H1 (cell line): ENCODE measurements around the gene TMEM117. TPM values are rescaled to one million over a fixed set of nuclear protein-coding genes. Genes with fewer than 3 reads are reported as not detected.

Source experiments
- HDAC2 ChIP-seq, 2 experiments: fragments of 300-600 bp in 1 of 2; sonication (generic) in 1 of 2; IDR thresholded peaks; 2 replicates each; pipeline ENCODE4 v1.6.1; 2011 to 2012; ENCODE audit warnings: low read depth in 2 of 2, low read length in 2 of 2, mild to moderate bottlenecking in 2 of 2, moderate library complexity in 2 of 2, borderline replicate concordance in 1 of 2, inconsistent platforms in 1 of 2
- POLR2AphosphoS5 ChIP-seq: IDR thresholded peaks from 2 replicates; pipeline ENCODE4 v1.6.1; 2011; ENCODE audit warnings: low read depth, low read length
- SP1 ChIP-seq: IDR thresholded peaks from 2 replicates; pipeline ENCODE4 v1.6.1; 2011; ENCODE audit warnings: low read depth, low read length
- polyA plus RNA-seq, 7 experiments: library from polyadenylated mRNA; depleted of rRNA in 3 of 7; stranded (reverse) in 5 of 7; unstranded in 2 of 7; fragments of >200 nt in 5 of 7; fragments of 200-250 nt in 2 of 7; gene quantifications; 1 replicate in 5 of 7; 2 replicates in 1 of 7; 4 replicates in 1 of 7; pipeline versions ENCODE4 v1.2.1 to v1.2.3, GENCODE V29; 2011 to 2013; ENCODE audit warnings: missing spikeins in 2 of 7, mixed read lengths in 2 of 7
- total RNA-seq: library from RNA; stranded (reverse); fragmentation: NEBNext Ultra II Directional; extraction: Animal tissue kit (Norgen Biotek cat#: 25700); gene quantifications from 2 replicates; pipeline ENCODE4 v1.2.1, GENCODE V29; 2021
- TF ChIP-seq, protein P1 (sequence below): IDR thresholded peaks from 2 replicates; pipeline ENCODE4 v1.6.1; 2012; ENCODE audit warnings: low read length, inconsistent platforms
- TF ChIP-seq, protein P2 (sequence below): fragments of 300-600 bp; sonication (generic); IDR thresholded peaks from 2 replicates; pipeline ENCODE4 v1.7.1; 2012; ENCODE audit warnings: low read length, moderate library complexity, mild to moderate bottlenecking, inconsistent platforms; ENCODE audit not compliant: insufficient replicate concordance

The TMEM117 gene
- total and polyA plus RNA-seq, 2 of the 8 experiments (the other 6 are each of a cell fraction or from before 2014, with no cell fraction given) = 0.80 to 1.4 TPM

DNA sequence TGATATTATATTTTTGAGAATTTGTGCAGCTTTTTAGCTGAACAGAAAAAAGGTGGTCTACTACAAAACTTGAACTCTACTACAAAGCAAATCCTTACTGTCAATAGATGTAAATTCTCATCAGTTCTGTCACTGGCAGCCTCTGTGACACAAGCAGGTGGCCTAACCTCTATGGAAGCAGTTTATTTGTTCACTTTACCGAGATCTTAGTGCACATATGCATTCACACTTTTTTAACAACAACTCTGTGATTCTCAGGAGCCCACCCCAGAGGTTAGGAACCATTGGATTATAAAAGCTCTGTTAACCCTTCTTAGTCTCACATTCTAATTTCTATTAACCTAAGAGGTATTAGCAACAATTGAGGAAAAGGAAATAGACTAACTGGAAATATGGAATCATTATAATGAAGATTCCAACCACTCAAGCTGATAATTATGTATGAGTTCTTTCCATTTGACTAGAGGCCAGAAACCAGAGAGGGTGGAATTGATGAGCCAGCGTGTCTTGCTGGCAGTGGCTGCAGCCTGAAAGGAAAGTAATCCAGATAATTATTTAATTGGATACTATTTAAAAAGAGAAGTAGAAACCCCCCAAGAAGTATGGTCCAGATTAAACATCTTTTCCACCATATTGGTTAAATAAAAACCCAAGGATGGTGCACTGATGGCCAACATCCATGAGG lies 451.1 kb downstream of the TMEM117 start (continued):
- TF ChIP-seq, protein P1, sequence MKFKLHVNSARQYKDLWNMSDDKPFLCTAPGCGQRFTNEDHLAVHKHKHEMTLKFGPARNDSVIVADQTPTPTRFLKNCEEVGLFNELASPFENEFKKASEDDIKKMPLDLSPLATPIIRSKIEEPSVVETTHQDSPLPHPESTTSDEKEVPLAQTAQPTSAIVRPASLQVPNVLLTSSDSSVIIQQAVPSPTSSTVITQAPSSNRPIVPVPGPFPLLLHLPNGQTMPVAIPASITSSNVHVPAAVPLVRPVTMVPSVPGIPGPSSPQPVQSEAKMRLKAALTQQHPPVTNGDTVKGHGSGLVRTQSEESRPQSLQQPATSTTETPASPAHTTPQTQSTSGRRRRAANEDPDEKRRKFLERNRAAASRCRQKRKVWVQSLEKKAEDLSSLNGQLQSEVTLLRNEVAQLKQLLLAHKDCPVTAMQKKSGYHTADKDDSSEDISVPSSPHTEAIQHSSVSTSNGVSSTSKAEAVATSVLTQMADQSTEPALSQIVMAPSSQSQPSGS = no peak
- TF ChIP-seq HDAC2 (IDR thresholded peaks at IDR 0.05; ENCODE audit: borderline replicate concordance in 1 of 2, low read depth in 2 of 2, low read length in 2 of 2) = no peak
- TF ChIP-seq, protein P2, sequence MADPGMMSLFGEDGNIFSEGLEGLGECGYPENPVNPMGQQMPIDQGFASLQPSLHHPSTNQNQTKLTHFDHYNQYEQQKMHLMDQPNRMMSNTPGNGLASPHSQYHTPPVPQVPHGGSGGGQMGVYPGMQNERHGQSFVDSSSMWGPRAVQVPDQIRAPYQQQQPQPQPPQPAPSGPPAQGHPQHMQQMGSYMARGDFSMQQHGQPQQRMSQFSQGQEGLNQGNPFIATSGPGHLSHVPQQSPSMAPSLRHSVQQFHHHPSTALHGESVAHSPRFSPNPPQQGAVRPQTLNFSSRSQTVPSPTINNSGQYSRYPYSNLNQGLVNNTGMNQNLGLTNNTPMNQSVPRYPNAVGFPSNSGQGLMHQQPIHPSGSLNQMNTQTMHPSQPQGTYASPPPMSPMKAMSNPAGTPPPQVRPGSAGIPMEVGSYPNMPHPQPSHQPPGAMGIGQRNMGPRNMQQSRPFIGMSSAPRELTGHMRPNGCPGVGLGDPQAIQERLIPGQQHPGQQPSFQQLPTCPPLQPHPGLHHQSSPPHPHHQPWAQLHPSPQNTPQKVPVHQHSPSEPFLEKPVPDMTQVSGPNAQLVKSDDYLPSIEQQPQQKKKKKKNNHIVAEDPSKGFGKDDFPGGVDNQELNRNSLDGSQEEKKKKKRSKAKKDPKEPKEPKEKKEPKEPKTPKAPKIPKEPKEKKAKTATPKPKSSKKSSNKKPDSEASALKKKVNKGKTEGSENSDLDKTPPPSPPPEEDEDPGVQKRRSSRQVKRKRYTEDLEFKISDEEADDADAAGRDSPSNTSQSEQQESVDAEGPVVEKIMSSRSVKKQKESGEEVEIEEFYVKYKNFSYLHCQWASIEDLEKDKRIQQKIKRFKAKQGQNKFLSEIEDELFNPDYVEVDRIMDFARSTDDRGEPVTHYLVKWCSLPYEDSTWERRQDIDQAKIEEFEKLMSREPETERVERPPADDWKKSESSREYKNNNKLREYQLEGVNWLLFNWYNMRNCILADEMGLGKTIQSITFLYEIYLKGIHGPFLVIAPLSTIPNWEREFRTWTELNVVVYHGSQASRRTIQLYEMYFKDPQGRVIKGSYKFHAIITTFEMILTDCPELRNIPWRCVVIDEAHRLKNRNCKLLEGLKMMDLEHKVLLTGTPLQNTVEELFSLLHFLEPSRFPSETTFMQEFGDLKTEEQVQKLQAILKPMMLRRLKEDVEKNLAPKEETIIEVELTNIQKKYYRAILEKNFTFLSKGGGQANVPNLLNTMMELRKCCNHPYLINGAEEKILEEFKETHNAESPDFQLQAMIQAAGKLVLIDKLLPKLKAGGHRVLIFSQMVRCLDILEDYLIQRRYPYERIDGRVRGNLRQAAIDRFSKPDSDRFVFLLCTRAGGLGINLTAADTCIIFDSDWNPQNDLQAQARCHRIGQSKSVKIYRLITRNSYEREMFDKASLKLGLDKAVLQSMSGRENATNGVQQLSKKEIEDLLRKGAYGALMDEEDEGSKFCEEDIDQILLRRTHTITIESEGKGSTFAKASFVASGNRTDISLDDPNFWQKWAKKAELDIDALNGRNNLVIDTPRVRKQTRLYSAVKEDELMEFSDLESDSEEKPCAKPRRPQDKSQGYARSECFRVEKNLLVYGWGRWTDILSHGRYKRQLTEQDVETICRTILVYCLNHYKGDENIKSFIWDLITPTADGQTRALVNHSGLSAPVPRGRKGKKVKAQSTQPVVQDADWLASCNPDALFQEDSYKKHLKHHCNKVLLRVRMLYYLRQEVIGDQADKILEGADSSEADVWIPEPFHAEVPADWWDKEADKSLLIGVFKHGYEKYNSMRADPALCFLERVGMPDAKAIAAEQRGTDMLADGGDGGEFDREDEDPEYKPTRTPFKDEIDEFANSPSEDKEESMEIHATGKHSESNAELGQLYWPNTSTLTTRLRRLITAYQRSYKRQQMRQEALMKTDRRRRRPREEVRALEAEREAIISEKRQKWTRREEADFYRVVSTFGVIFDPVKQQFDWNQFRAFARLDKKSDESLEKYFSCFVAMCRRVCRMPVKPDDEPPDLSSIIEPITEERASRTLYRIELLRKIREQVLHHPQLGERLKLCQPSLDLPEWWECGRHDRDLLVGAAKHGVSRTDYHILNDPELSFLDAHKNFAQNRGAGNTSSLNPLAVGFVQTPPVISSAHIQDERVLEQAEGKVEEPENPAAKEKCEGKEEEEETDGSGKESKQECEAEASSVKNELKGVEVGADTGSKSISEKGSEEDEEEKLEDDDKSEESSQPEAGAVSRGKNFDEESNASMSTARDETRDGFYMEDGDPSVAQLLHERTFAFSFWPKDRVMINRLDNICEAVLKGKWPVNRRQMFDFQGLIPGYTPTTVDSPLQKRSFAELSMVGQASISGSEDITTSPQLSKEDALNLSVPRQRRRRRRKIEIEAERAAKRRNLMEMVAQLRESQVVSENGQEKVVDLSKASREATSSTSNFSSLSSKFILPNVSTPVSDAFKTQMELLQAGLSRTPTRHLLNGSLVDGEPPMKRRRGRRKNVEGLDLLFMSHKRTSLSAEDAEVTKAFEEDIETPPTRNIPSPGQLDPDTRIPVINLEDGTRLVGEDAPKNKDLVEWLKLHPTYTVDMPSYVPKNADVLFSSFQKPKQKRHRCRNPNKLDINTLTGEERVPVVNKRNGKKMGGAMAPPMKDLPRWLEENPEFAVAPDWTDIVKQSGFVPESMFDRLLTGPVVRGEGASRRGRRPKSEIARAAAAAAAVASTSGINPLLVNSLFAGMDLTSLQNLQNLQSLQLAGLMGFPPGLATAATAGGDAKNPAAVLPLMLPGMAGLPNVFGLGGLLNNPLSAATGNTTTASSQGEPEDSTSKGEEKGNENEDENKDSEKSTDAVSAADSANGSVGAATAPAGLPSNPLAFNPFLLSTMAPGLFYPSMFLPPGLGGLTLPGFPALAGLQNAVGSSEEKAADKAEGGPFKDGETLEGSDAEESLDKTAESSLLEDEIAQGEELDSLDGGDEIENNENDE = no peak
- no peak for TF ChIP-seq SP1
- no peak for TF ChIP-seq POLR2AphosphoS5
